Mesenchymal stem cell (in vitro differentiated cells and primary cell): ENCODE data around the gene ELFN1.

ENCODE experiments used
- DNase-seq: peaks from one replicate; pipeline ENCODE4 v3.0.0-alpha.2; 2013
- H2AFZ ChIP-seq: one replicate; pipeline ENCODE4 v1.6.1; 2013; ENCODE audit warnings: low read depth, mild to moderate bottlenecking, control low read depth, inconsistent platforms, low read length, moderate library complexity
- H2AK5ac ChIP-seq: 2 replicates; pipeline ENCODE4 v1.6.1; 2013; ENCODE audit warnings: low read length, moderate library complexity, mild to moderate bottlenecking, inconsistent platforms; ENCODE audit not compliant: severe bottlenecking
- H2BK120ac ChIP-seq: one replicate; pipeline ENCODE4 v1.6.1; 2013; ENCODE audit warnings: low read depth, mild to moderate bottlenecking, inconsistent platforms, low read length, moderate library complexity
- H2BK12ac ChIP-seq, 2 experiments: one replicate each; pipeline ENCODE4 v1.6.1; 2013; ENCODE audit warnings: inconsistent platforms in 2 of 2, low read length in 2 of 2, mild to moderate bottlenecking in 2 of 2, moderate library complexity in 2 of 2, control low read depth in 1 of 2
- H2BK15ac ChIP-seq: one replicate; pipeline ENCODE4 v1.6.1; 2013; ENCODE audit warnings: mild to moderate bottlenecking, low read depth, inconsistent platforms; ENCODE audit not compliant: poor library complexity, severe bottlenecking
- H2BK5ac ChIP-seq: 2 replicates; pipeline ENCODE4 v1.6.1; 2013; ENCODE audit warnings: low read depth, mild to moderate bottlenecking, low read length, control low read depth, inconsistent platforms; ENCODE audit not compliant: poor library complexity, severe bottlenecking
- H3K14ac ChIP-seq, 2 experiments: one replicate each; pipeline ENCODE4 v1.6.1; 2013; ENCODE audit warnings: inconsistent platforms in 2 of 2, low read length in 2 of 2, control low read depth in 1 of 2, mild to moderate bottlenecking in 1 of 2, moderate library complexity in 1 of 2
- H3K18ac ChIP-seq, 2 experiments: one replicate each; pipeline ENCODE4 v1.6.1; 2013; ENCODE audit warnings: inconsistent platforms in 2 of 2, low read length in 2 of 2, control low read depth in 1 of 2, low read depth in 1 of 2, mild to moderate bottlenecking in 1 of 2
- H3K23ac ChIP-seq, 2 experiments: one replicate each; pipeline ENCODE4 v1.6.1; 2013; ENCODE audit warnings: inconsistent platforms in 2 of 2, low read length in 2 of 2, mild to moderate bottlenecking in 2 of 2, moderate library complexity in 2 of 2, control low read depth in 1 of 2
- H3K27ac ChIP-seq: 2 replicates; pipeline ENCODE4 v1.5.1; 2013; ENCODE audit warnings: mild to moderate bottlenecking, moderate library complexity, low read length, control low read depth, inconsistent platforms; ENCODE audit not compliant: poor library complexity, severe bottlenecking
- H3K27me3 ChIP-seq, 2 experiments: 2 replicates each; pipeline versions ENCODE4 v1.6.1 to v1.7.0; 2013; ENCODE audit warnings: low read length in 2 of 2, mild to moderate bottlenecking in 2 of 2, moderate library complexity in 2 of 2, control low read depth in 1 of 2, inconsistent platforms in 1 of 2; ENCODE audit not compliant: control insufficient read depth in 1 of 2, insufficient read depth in 1 of 2
- H3K36me3 ChIP-seq, 2 experiments: 2 replicates each; pipeline versions ENCODE4 v1.6.1 to v1.7.0; 2013; ENCODE audit warnings: low read length in 2 of 2, control low read depth in 1 of 2, inconsistent platforms in 1 of 2, low read depth in 1 of 2, mild to moderate bottlenecking in 1 of 2; ENCODE audit not compliant: insufficient read depth in 2 of 2, control insufficient read depth in 1 of 2
- H3K4ac ChIP-seq, 2 experiments: one replicate each; pipeline ENCODE4 v1.6.1; 2013; ENCODE audit warnings: inconsistent platforms in 2 of 2, low read length in 2 of 2, mild to moderate bottlenecking in 2 of 2, moderate library complexity in 2 of 2, control low read depth in 1 of 2, low read depth in 1 of 2
- H3K4me1 ChIP-seq: 2 replicates; pipeline ENCODE4 v1.6.1; 2013; ENCODE audit warnings: low read depth, low read length, control low read depth; ENCODE audit not compliant: control insufficient read depth, insufficient read depth
- H3K4me2 ChIP-seq: 2 replicates; pipeline ENCODE4 v1.6.1; 2013; ENCODE audit warnings: low read length, mild to moderate bottlenecking, inconsistent platforms; ENCODE audit not compliant: poor library complexity, severe bottlenecking
- H3K4me3 ChIP-seq, 2 experiments: 2 replicates each; pipeline versions ENCODE4 v1.5.1 to v1.7.0; 2013; ENCODE audit warnings: low read length in 2 of 2, mild to moderate bottlenecking in 2 of 2, control low read depth in 1 of 2, low read depth in 1 of 2; ENCODE audit not compliant: insufficient read depth in 1 of 2
- H3K79me1 ChIP-seq: replicated peaks from 2 replicates; pipeline ENCODE4 v1.6.1; 2013; ENCODE audit warnings: mild to moderate bottlenecking, control low read depth, low read length, inconsistent platforms; ENCODE audit not compliant: poor library complexity, severe bottlenecking
- H3K9ac ChIP-seq: 2 replicates; pipeline ENCODE4 v1.7.0; 2013; ENCODE audit warnings: mild to moderate bottlenecking, low read length, moderate library complexity
- H3K9me3 ChIP-seq: 2 replicates; pipeline ENCODE4 v1.7.0; 2013; ENCODE audit warnings: mild to moderate bottlenecking, low read length; ENCODE audit not compliant: control insufficient read depth
- H4K8ac ChIP-seq: one replicate; pipeline ENCODE4 v1.6.1; 2013; ENCODE audit warnings: inconsistent platforms, mild to moderate bottlenecking, low read length, moderate library complexity
- H4K91ac ChIP-seq: one replicate; pipeline ENCODE4 v1.6.1; 2013; ENCODE audit warnings: mild to moderate bottlenecking, low read length, inconsistent platforms
- WGBS: methylation state at CpG from one replicate; pipeline ENCODE4 v1.1.7; 2013; ENCODE audit warnings: mixed read lengths; 5-methylcytosine and 5-hydroxymethylcytosine counted together

Gene ELFN1

GRCh38 chr7:1739593-1739992, 69.5 kb downstream of the ELFN1 start:
- Histone ChIP-seq H3K79me1 (no peaks in the 10 kb centered on the region), H3K4ac (no peak overlapping the region), H3K14ac (no peak overlapping the region), H3K27ac (no peak overlapping the region), H3K4me3 (no peak overlapping the region), H3K18ac (no peak overlapping the region), H3K4me2 (no peak overlapping the region), H3K9me3 (no peaks in the 10 kb centered on the region), H3K36me3 (no peaks in the 10 kb centered on the region), H2AFZ (no peak overlapping the region), H2BK12ac (no peak overlapping the region), H2BK120ac (no peak overlapping the region), H2BK15ac (no peak overlapping the region), H3K9ac (no peak overlapping the region), H2AK5ac (no peak overlapping the region), H4K91ac (no peak overlapping the region), H2BK5ac (no peak overlapping the region), H3K23ac (no peak overlapping the region), H3K4me1 (peaks cover 2% of the 10 kb centered on the region), H4K8ac (no peak overlapping the region), H3K27me3 (peaks cover 25 to 70% of the 10 kb centered on the region in 2 experiments)
- 90% methylated on average over 14 of the region's 14 CpGs for WGBS
- DNase-seq, result no peak

- no peak for DNase-seq
- Histone ChIP-seq H2AFZ (no peak overlapping the region), H3K4me2 (no peak overlapping the region), H3K14ac (no peak overlapping the region), H2BK12ac (no peak overlapping the region), H3K9ac (no peak overlapping the region), H3K23ac (no peak overlapping the region), H3K27me3 (peaks cover 25 to 66% of the 10 kb centered on the region in 2 experiments), H4K8ac (no peak overlapping the region), H2AK5ac (no peak overlapping the region), H4K91ac (no peak overlapping the region), H3K4me1 (peaks cover 2% of the 10 kb centered on the region), H3K27ac (no peak overlapping the region), H2BK5ac (no peak overlapping the region), H3K18ac (no peak overlapping the region), H3K9me3 (no peaks in the 10 kb centered on the region), H3K79me1 (no peaks in the 10 kb centered on the region), H3K36me3 (no peaks in the 10 kb centered on the region), H2BK120ac (no peak overlapping the region), H3K4me3 (no peak overlapping the region), H3K4ac (no peak overlapping the region), H2BK15ac (no peak overlapping the region)
- WGBS, result 93% methylated on average over 17 of the region's 17 CpGs
These were observed 70.1 kb downstream of the ELFN1 start for GRCh38 chr7:1740214-1740613.

- Histone ChIP-seq H3K18ac (no peak overlapping the region), H3K27ac (no peak overlapping the region), H2BK120ac (no peak overlapping the region), H4K8ac (no peak overlapping the region), H3K4me2 (no peak overlapping the region), H3K9me3 (no peaks in the 10 kb centered on the region), H3K9ac (no peak overlapping the region), H2AFZ (no peak overlapping the region), H4K91ac (no peak overlapping the region), H2AK5ac (no peak overlapping the region), H3K4me3 (no peak overlapping the region), H3K27me3 (peaks cover 24 to 56% of the 10 kb centered on the region in 2 experiments), H2BK5ac (no peak overlapping the region), H2BK12ac (no peak overlapping the region), H3K4ac (no peak overlapping the region), H3K14ac (no peak overlapping the region), H3K23ac (no peak overlapping the region), H2BK15ac (no peak overlapping the region), H3K36me3 (no peaks in the 10 kb centered on the region), H3K4me1 (peaks cover 2% of the 10 kb centered on the region), H3K79me1 (no peaks in the 10 kb centered on the region)
- no peak for DNase-seq
- 90% methylated on average over 7 of the region's 8 CpGs for WGBS
These were observed 71.2 kb downstream of the ELFN1 start for GRCh38 chr7:1741246-1741645.

- Histone ChIP-seq H2BK12ac (no peak overlapping the region), H3K23ac (no peak overlapping the region), H3K36me3 (no peaks in the 10 kb centered on the region), H2BK15ac (no peak overlapping the region), H2AK5ac (no peak overlapping the region), H3K4ac (no peak overlapping the region), H2BK5ac (no peak overlapping the region), H3K14ac (no peak overlapping the region), H4K91ac (no peak overlapping the region), H3K27me3 (peaks cover 17 to 49% of the 10 kb centered on the region in 2 experiments), H3K4me3 (no peak overlapping the region), H3K9me3 (no peaks in the 10 kb centered on the region), H3K79me1 (no peaks in the 10 kb centered on the region), H2AFZ (no peak overlapping the region), H3K27ac (no peak overlapping the region), H3K4me1 (peaks cover 2% of the 10 kb centered on the region), H2BK120ac (no peak overlapping the region), H3K4me2 (no peak overlapping the region), H4K8ac (no peak overlapping the region), H3K9ac (no peak overlapping the region), H3K18ac (no peak overlapping the region)
- DNase-seq, result no peak
- 88% methylated on average over 33 of the region's 33 CpGs for WGBS
These were observed 71.9 kb downstream of the ELFN1 start for GRCh38 chr7:1741751-1742554.
